GM21825 (cell line): ENCODE data around the gene HTD2.
"Not testable (repeated sequence)": the region's sequence is repeated elsewhere in the genome, so short reads cannot be mapped to it uniquely, and the experiment has no call there.

Experiments used
- ATAC-seq: cut with Tn5 transposase; IDR thresholded peaks from one replicate; pipeline ENCODE4 v1.9.1; 2021; ENCODE audit warnings: mild to moderate bottlenecking, moderate library complexity; ENCODE audit not compliant: unreplicated experiment

HTD2 gene

GRCh38 chr3:58305882-58306711, at the start of gene HTD2, which contains the start of gene RPP14:
HTD2 (plus strand) TSS chr3:58306520; CDS start chr3:58317614, 11,094 bp downstream.
RPP14 (plus strand) TSS chr3:58306245; CDS start chr3:58310330, 4,085 bp downstream.
- peak; percentile 82 for ATAC-seq

- ATAC-seq = no peak
Measured at GRCh38 chr3:58258392-58259055, 47.8 kb upstream of the HTD2 start.

GRCh38 chr3:58260261-58260731, 46.0 kb upstream of the HTD2 start:
- ATAC-seq = no peak

- ATAC-seq = no peak
Measured at GRCh38 chr3:58260733-58261132, 45.6 kb upstream of the HTD2 start.

- ATAC-seq = peak; percentile 82
Measured at GRCh38 chr3:58261954-58262666, 44.2 kb upstream of the HTD2 start.

- no peak for ATAC-seq
Measured at GRCh38 chr3:58266577-58266976, 39.7 kb upstream of the HTD2 start.

- ATAC-seq = not testable (repeated sequence)
Measured at GRCh38 chr3:58267543-58267942, 38.8 kb upstream of the HTD2 start.

GRCh38 chr3:58269356-58269755, 37.0 kb upstream of the HTD2 start:
- no peak for ATAC-seq

GRCh38 chr3:58270485-58270884, 35.8 kb upstream of the HTD2 start:
- no peak for ATAC-seq

- ATAC-seq = no peak
Measured at GRCh38 chr3:58271901-58272501, 34.3 kb upstream of the HTD2 start.

GRCh38 chr3:58272891-58273290, 33.4 kb upstream of the HTD2 start:
- ATAC-seq = no peak

GRCh38 chr3:58273362-58273761, 33.0 kb upstream of the HTD2 start:
- not testable (repeated sequence) for ATAC-seq

GRCh38 chr3:58274027-58274614, 32.2 kb upstream of the HTD2 start:
- no peak for ATAC-seq

GRCh38 chr3:58281069-58281468, 25.3 kb upstream of the HTD2 start:
- no peak for ATAC-seq

GRCh38 chr3:58285334-58285733, 21.0 kb upstream of the HTD2 start:
- ATAC-seq = no peak

- ATAC-seq = no peak
Measured at GRCh38 chr3:58287354-58287753, 19.0 kb upstream of the HTD2 start.

GRCh38 chr3:58288011-58288728, 18.1 kb upstream of the HTD2 start:
- no peak for ATAC-seq

GRCh38 chr3:58288964-58289613, 17.2 kb upstream of the HTD2 start:
- ATAC-seq = not testable (repeated sequence)

GRCh38 chr3:58290446-58290845, 15.9 kb upstream of the HTD2 start:
- not testable (repeated sequence) for ATAC-seq
